Measurements from ENCODE around the gene INO80.

GRCh38 chr15:40991355-40991754 lies 124.7 kb downstream of the INO80 start:
- no peak for TF ChIP-seq EZH2 (IDR thresholded peaks at IDR 0.05; ENCODE audit: low read length, missing control alignments)
- no peak for TF ChIP-seq CTCF (conservative IDR thresholded peaks at IDR 0.05 in 1 of 2, IDR thresholded peaks at IDR 0.05 in 1 of 2; ENCODE audit: low read depth in 1 of 2, low read length in 2 of 2)

Data from fibroblast of lung (primary cell).